HepG2 (cell line): ENCODE data around the gene TTC23. TPM values are rescaled to one million over a fixed set of nuclear protein-coding genes. Genes with fewer than 3 reads are reported as not detected.

Experiments used
- AGO2 ChIP-seq: fragments of 200-400 bp; formaldehyde crosslinking; optimal IDR thresholded peaks from 2 replicates; pipeline ENCODE3; 2017; ENCODE audit warnings: mild to moderate bottlenecking, low read depth, low read length, moderate library complexity
- ATF2 ChIP-seq: sonication (generic); formaldehyde crosslinking; IDR thresholded peaks from 2 replicates; pipeline ENCODE4 v1.4.0; 2020; ENCODE audit warnings: missing genetic modification reagents
- CAMTA2 ChIP-seq: sonication (generic); formaldehyde crosslinking; IDR thresholded peaks from 2 replicates; pipeline ENCODE4 v1.4.0; 2020; ENCODE audit warnings: mild to moderate bottlenecking, missing genetic modification reagents, borderline replicate concordance
- ELK4 ChIP-seq: sonication (generic); formaldehyde crosslinking; IDR thresholded peaks from 2 replicates; pipeline ENCODE4 v1.9.0; 2021; ENCODE audit warnings: missing genetic modification reagents, borderline replicate concordance
- GTF2F1 ChIP-seq: fragments of 150-350 bp; IDR thresholded peaks from 2 replicates; pipeline ENCODE4 v1.6.1; 2014; ENCODE audit warnings: low read length
- KLF6 ChIP-seq: IDR thresholded peaks from 2 replicates; pipeline ENCODE4 v1.8.0; 2016; ENCODE audit warnings: missing biosample characterization, missing genetic modification reagents
- SAFB2 ChIP-seq: sonication (generic); formaldehyde crosslinking; IDR thresholded peaks from 2 replicates; pipeline ENCODE4 v1.5.1; 2020; ENCODE audit warnings: missing genetic modification reagents, low read depth, mild to moderate bottlenecking, borderline replicate concordance
- SALL1 ChIP-seq: sonication (generic); formaldehyde crosslinking; IDR thresholded peaks from 2 replicates; pipeline ENCODE4 v1.8.0; 2022; ENCODE audit warnings: mild to moderate bottlenecking, missing genetic modification reagents
- SMYD3 ChIP-seq: sonication (generic); formaldehyde crosslinking; IDR thresholded peaks from 2 replicates; pipeline ENCODE4 v1.8.1; 2023; ENCODE audit warnings: mild to moderate bottlenecking, missing genetic modification reagents
- SNAPC5 ChIP-seq: sonication (generic); formaldehyde crosslinking; IDR thresholded peaks from 2 replicates; pipeline ENCODE4 v1.8.1; 2023; ENCODE audit warnings: mild to moderate bottlenecking, missing genetic modification reagents, borderline replicate concordance
- U2AF2 ChIP-seq: fragments of 200-400 bp; formaldehyde crosslinking; IDR thresholded peaks from 2 replicates; pipeline ENCODE4 v1.6.1; 2017; ENCODE audit warnings: low read depth, mild to moderate bottlenecking, low read length
- ZBTB44 ChIP-seq: sonication (generic); formaldehyde crosslinking; IDR thresholded peaks from 2 replicates; pipeline ENCODE4 v1.4.0; 2020; ENCODE audit warnings: missing genetic modification reagents
- ZNF44 ChIP-seq: sonication (generic); formaldehyde crosslinking; IDR thresholded peaks from 2 replicates; pipeline ENCODE4 v1.5.1; 2020; ENCODE audit warnings: mild to moderate bottlenecking, missing genetic modification reagents
- ZNF597 ChIP-seq: sonication (generic); formaldehyde crosslinking; IDR thresholded peaks from 2 replicates; pipeline ENCODE4 v1.5.0; 2020; ENCODE audit warnings: missing genetic modification reagents
- ZNF660 ChIP-seq: sonication (generic); formaldehyde crosslinking; IDR thresholded peaks from 2 replicates; pipeline ENCODE4 v1.5.1; 2020; ENCODE audit warnings: mild to moderate bottlenecking, low read depth, missing genetic modification reagents, borderline replicate concordance
- ZNF746 ChIP-seq: sonication (generic); formaldehyde crosslinking; IDR thresholded peaks from 2 replicates; pipeline ENCODE4 v1.8.0; 2022; ENCODE audit warnings: mild to moderate bottlenecking, missing genetic modification reagents
- ZNF772 ChIP-seq: sonication (generic); formaldehyde crosslinking; IDR thresholded peaks from 2 replicates; pipeline ENCODE4 v1.5.0; 2020; ENCODE audit warnings: mild to moderate bottlenecking, missing genetic modification reagents
- ZNF792 ChIP-seq: IDR thresholded peaks from 2 replicates; pipeline ENCODE4 v1.6.1; 2016
- ZSCAN20 ChIP-seq: sonication (generic); formaldehyde crosslinking; IDR thresholded peaks from 2 replicates; pipeline ENCODE4 v1.4.0; 2020; ENCODE audit warnings: missing genetic modification reagents, mild to moderate bottlenecking, borderline replicate concordance
- polyA plus RNA-seq, 8 experiments: library from polyadenylated mRNA; depleted of rRNA in 3 of 8; stranded (reverse) in 7 of 8; unstranded in 1 of 8; fragments of >200 nt; fragmentation: Illumina TruSeq in 4 of 8; extraction: Trizol in 4 of 8; gene quantifications; 2 replicates each; pipeline versions ENCODE4 v1.2.1 to v1.2.3, GENCODE V29; 2011 to 2016; ENCODE audit warnings: low read depth in 4 of 8, missing spikeins in 1 of 8, mixed read lengths in 1 of 8; ENCODE audit not compliant: insufficient read depth in 1 of 8
- total RNA-seq, 5 experiments: library from RNA; depleted of rRNA; stranded (reverse); fragments of >200 nt; fragmentation: Illumina TruSeq; extraction: Trizol; gene quantifications; 2 replicates each; pipeline ENCODE4 v1.2.3, GENCODE V29; 2016; ENCODE audit warnings: low read depth in 1 of 5
- TF ChIP-seq, protein P1 (sequence below): sonication (generic); formaldehyde crosslinking; IDR thresholded peaks from 2 replicates; pipeline ENCODE4 v1.9.0; 2022; ENCODE audit warnings: missing genetic modification reagents, mild to moderate bottlenecking, borderline replicate concordance

The TTC23 gene
- total and polyA plus RNA-seq, 2 of the 13 experiments (the other 11 are each of a cell fraction or from before 2014, with no cell fraction given) = 1.6 to 11.7 TPM

- TF ChIP-seq ZNF597 (CRISPR knock-in tag) (no peak), U2AF2 (no peak), SNAPC5 (CRISPR knock-in tag) (no peak), AGO2 (no peak), SMYD3 (CRISPR knock-in tag) (no peak), ZNF746 (CRISPR knock-in tag) (no peak), SALL1 (CRISPR knock-in tag) (peak; percentile 70; the same call in 1 of the 2 replicates), GTF2F1 (no peak), ZBTB44 (CRISPR knock-in tag) (no peak), ATF2 (CRISPR knock-in tag) (no peak), SAFB2 (CRISPR knock-in tag) (no peak), ZNF772 (no peak), ELK4 (CRISPR knock-in tag) (no peak), ZNF44 (no peak), KLF6 (CRISPR knock-in tag) (no peak), ZNF660 (no peak), ZNF792 (CRISPR knock-in tag) (0 out of 2 replicates have a peak, but pooled peaks have one; percentile 64), ZSCAN20 (CRISPR knock-in tag) (no peak), CAMTA2 (CRISPR knock-in tag) (no peak)
- TF ChIP-seq, protein P1, sequence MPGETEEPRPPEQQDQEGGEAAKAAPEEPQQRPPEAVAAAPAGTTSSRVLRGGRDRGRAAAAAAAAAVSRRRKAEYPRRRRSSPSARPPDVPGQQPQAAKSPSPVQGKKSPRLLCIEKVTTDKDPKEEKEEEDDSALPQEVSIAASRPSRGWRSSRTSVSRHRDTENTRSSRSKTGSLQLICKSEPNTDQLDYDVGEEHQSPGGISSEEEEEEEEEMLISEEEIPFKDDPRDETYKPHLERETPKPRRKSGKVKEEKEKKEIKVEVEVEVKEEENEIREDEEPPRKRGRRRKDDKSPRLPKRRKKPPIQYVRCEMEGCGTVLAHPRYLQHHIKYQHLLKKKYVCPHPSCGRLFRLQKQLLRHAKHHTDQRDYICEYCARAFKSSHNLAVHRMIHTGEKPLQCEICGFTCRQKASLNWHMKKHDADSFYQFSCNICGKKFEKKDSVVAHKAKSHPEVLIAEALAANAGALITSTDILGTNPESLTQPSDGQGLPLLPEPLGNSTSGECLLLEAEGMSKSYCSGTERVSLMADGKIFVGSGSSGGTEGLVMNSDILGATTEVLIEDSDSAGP (CRISPR knock-in tag) = peak; percentile 62; the same call in 1 of the 2 replicates
These were observed 117.8 kb downstream of the TTC23 start (continued) for GRCh38 chr15:99131441-99132023.
